ENCODE data around the gene TXNRD1.
"Not testable (repeated sequence)": the region's sequence is repeated elsewhere in the genome, so short reads cannot be mapped to it uniquely, and the experiment has no call there.

The TXNRD1 gene

GRCh38 chr12:104237930-104238329 lies 22.4 kb downstream of the TXNRD1 start:
- no peak for DNase-seq (ENCODE audit: low read depth)

- DNase-seq (ENCODE audit: low read depth), result no peak
These were observed 27.1 kb downstream of the TXNRD1 start for GRCh38 chr12:104242546-104243206.

GRCh38 chr12:104243551-104243950 lies 28.0 kb downstream of the TXNRD1 start:
- DNase-seq (ENCODE audit: low read depth), result no peak

- DNase-seq (ENCODE audit: low read depth), result no peak
These were observed 28.4 kb downstream of the TXNRD1 start for GRCh38 chr12:104243971-104244370.

GRCh38 chr12:104247698-104248097 lies 32.1 kb downstream of the TXNRD1 start:
- no peak for DNase-seq (ENCODE audit: low read depth)

GRCh38 chr12:104248444-104248843 lies 32.9 kb downstream of the TXNRD1 start:
- no peak for DNase-seq (ENCODE audit: low read depth)

GRCh38 chr12:104249017-104249416 lies 33.4 kb downstream of the TXNRD1 start:
- no peak for DNase-seq (ENCODE audit: low read depth)

GRCh38 chr12:104249898-104250297 lies 34.3 kb downstream of the TXNRD1 start:
- no peak for DNase-seq (ENCODE audit: low read depth)

GRCh38 chr12:104250366-104251125 lies 35.0 kb downstream of the TXNRD1 start:
- DNase-seq (ENCODE audit: low read depth), result no peak

- no peak for DNase-seq (ENCODE audit: low read depth)
These were observed 42.4 kb downstream of the TXNRD1 start for GRCh38 chr12:104257913-104258472.

- DNase-seq (ENCODE audit: low read depth), result peak; percentile 24
These were observed 43.0 kb downstream of the TXNRD1 start for GRCh38 chr12:104258476-104259067.

- no peak for DNase-seq (ENCODE audit: low read depth)
These were observed 47.4 kb downstream of the TXNRD1 start for GRCh38 chr12:104263026-104263425.

- no peak for DNase-seq (ENCODE audit: low read depth)
These were observed 48.2 kb downstream of the TXNRD1 start for GRCh38 chr12:104263580-104264358.

- not testable (repeated sequence) for DNase-seq (ENCODE audit: low read depth)
These were observed 49.9 kb downstream of the TXNRD1 start for GRCh38 chr12:104265436-104265835.

- DNase-seq (ENCODE audit: low read depth), result no peak
These were observed 57.4 kb downstream of the TXNRD1 start for GRCh38 chr12:104272938-104273337.

- no peak for DNase-seq (ENCODE audit: low read depth)
These were observed 57.9 kb downstream of the TXNRD1 start for GRCh38 chr12:104273503-104273902.

- DNase-seq (ENCODE audit: low read depth), result no peak
These were observed 59.2 kb downstream of the TXNRD1 start for GRCh38 chr12:104274811-104275210.

GRCh38 chr12:104275689-104276088 lies 60.1 kb downstream of the TXNRD1 start:
- no peak for DNase-seq (ENCODE audit: low read depth)

GRCh38 chr12:104276273-104277131 lies 60.9 kb downstream of the TXNRD1 start:
- DNase-seq (ENCODE audit: low read depth), result no peak

- no peak for DNase-seq (ENCODE audit: low read depth)
These were observed 63.6 kb downstream of the TXNRD1 start for GRCh38 chr12:104279164-104279563.

GRCh38 chr12:104280111-104280510 lies 64.5 kb downstream of the TXNRD1 start:
- no peak for DNase-seq (ENCODE audit: low read depth)
